Panc1 (cell line): Measurements from ENCODE around the gene PADI3. TPM values are rescaled to one million over a fixed set of nuclear protein-coding genes. Genes with fewer than 3 reads are reported as not detected.

ENCODE experiments used
- ATAC-seq: fragments of 200-7000 bp; cut with Tn5 transposase; 2 replicates; pipeline ENCODE4 v1.9.1; 2020; ENCODE audit warnings: mild to moderate bottlenecking, moderate library complexity
- BruUV-seq: library from RNA; stranded (reverse); fragments of 400-500 nt; replicated peaks from 2 replicates; lab custom pipeline; 2021; lab: Mats Ljungman, UMichigan
- CTCF ChIA-PET: fragments of 300-600 bp; sonication (Branson Sonifier 250); formaldehyde crosslinking; loops from one replicate; lab custom pipeline; 2022; ENCODE audit warnings: antibody characterized with exemption; lab: Charles Lee
- POLR2A ChIA-PET: fragments of 300-600 bp; sonication (Branson Sonifier 250); formaldehyde crosslinking; loops from one replicate; lab custom pipeline; 2022; ENCODE audit warnings: antibody characterized with exemption; lab: Charles Lee
- DNase-seq: peaks from one replicate; pipeline ENCODE4 v3.0.0-alpha.2; 2010; ENCODE audit warnings: low read depth, low spot score
- H3K27ac ChIP-seq: 2 replicates; pipeline ENCODE4 v1.5.1; 2011; ENCODE audit warnings: mild to moderate bottlenecking, low read length, inconsistent platforms
- H3K27me3 ChIP-seq: fragments of 200-500 bp; sonication (Bioruptor generic); 2 replicates; pipeline ENCODE4 v1.6.0; 2014; ENCODE audit warnings: low read length, inconsistent platforms; ENCODE audit not compliant: control insufficient read depth, insufficient read depth
- H3K36me3 ChIP-seq: fragments of 200-500 bp; sonication (Bioruptor generic); 2 replicates; pipeline ENCODE4 v1.5.1; 2014; ENCODE audit warnings: inconsistent platforms, mild to moderate bottlenecking, low read length, moderate library complexity; ENCODE audit not compliant: control insufficient read depth, insufficient read depth
- H3K4me1 ChIP-seq: 2 replicates; pipeline ENCODE4 v1.5.1; 2011; ENCODE audit warnings: inconsistent platforms, mild to moderate bottlenecking, low read length, moderate library complexity; ENCODE audit not compliant: control insufficient read depth, insufficient read depth
- H3K4me3 ChIP-seq, 2 experiments: 2 replicates each; pipeline ENCODE4 v1.5.1; 2011 to 2012; ENCODE audit warnings: low read depth in 2 of 2, low read length in 2 of 2, mild to moderate bottlenecking in 2 of 2, inconsistent platforms in 1 of 2, moderate library complexity in 1 of 2
- H3K9me3 ChIP-seq: fragments of 200-500 bp; sonication (Bioruptor generic); 2 replicates; pipeline ENCODE4 v1.5.1; 2014; ENCODE audit warnings: low read depth, mild to moderate bottlenecking, inconsistent platforms, low read length, moderate library complexity; ENCODE audit not compliant: control insufficient read depth, insufficient read depth
- CTCF ChIP-seq: fragments of 450-650 bp; IDR thresholded peaks from 2 replicates; pipeline ENCODE4 v1.5.1; 2017; ENCODE audit warnings: mild to moderate bottlenecking
- POLR2AphosphoS5 ChIP-seq: IDR thresholded peaks from 2 replicates; pipeline ENCODE4 v1.6.1; 2012; ENCODE audit warnings: mild to moderate bottlenecking, low read depth, low read length, moderate library complexity
- REST ChIP-seq, 2 experiments: IDR thresholded peaks; 2 replicates each; pipeline ENCODE4 v1.6.1; 2011 to 2012; ENCODE audit warnings: low read depth in 2 of 2, control low read depth in 1 of 2, low read length in 1 of 2, mild to moderate bottlenecking in 1 of 2, moderate library complexity in 1 of 2; ENCODE audit not compliant: insufficient read depth in 1 of 2
- SIN3A ChIP-seq: IDR thresholded peaks from 2 replicates; pipeline ENCODE4 v1.6.1; 2012; ENCODE audit warnings: low read depth, mild to moderate bottlenecking, low read length, moderate library complexity, borderline replicate concordance; ENCODE audit not compliant: insufficient read depth
- TCF7L2 ChIP-seq: IDR thresholded peaks from 2 replicates; pipeline ENCODE4 v1.6.1; 2011; ENCODE audit warnings: mild to moderate bottlenecking, low read depth, low read length, inconsistent platforms
- in situ Hi-C: cut with HindIII; loops from 2 replicates; pipeline ENCODE4 v1.10.0; 2016; ENCODE audit warnings: low sequenced_read_pairs, low pct_unique_long_range_greater_than_20kb
- intact Hi-C: fragments of 100-400 bp; cut with micrococcal nuclease; formaldehyde crosslinking; loops from one replicate; pipeline ENCODE4 v1.10.0; 2022; ENCODE audit not compliant: unreplicated experiment
- total RNA-seq: library from RNA; stranded (reverse); gene quantifications from one replicate; pipeline ENCODE4 v1.2.1, GENCODE V29; 2021; ENCODE audit not compliant: unreplicated experiment

PADI3 gene
- total RNA-seq, 1 experiment from 2014 or later: 3.4 TPM

GRCh38 chr1:17216078-17216477 lies 32.8 kb upstream of the PADI3 start:
- POLR2A ChIA-PET: no interaction called here
- no peaks in the 10 kb centered on the region for H3K27me3 ChIP-seq
- H3K27ac ChIP-seq: peak overlapping the region; percentile 93; the same call in 1 of the 2 replicates
- no peak for TF ChIP-seq CTCF
- TF ChIP-seq POLR2AphosphoS5: no peak
- TF ChIP-seq REST (IDR thresholded peaks at IDR 0.05; ENCODE audit: insufficient read depth in 1 of 2, low read depth in 2 of 2, low read length in 1 of 2): no peak
- TF ChIP-seq TCF7L2: no peak
- TF ChIP-seq SIN3A: no peak
- BruUV-seq: no TSS peak
- intact Hi-C loops: no loop called here
- ATAC-seq: no peak
- in situ Hi-C loops: no loop called here
- H3K36me3 ChIP-seq: no peaks in the 10 kb centered on the region
- H3K9me3 ChIP-seq: no peaks in the 10 kb centered on the region
- no peak overlapping the region for H3K4me3 ChIP-seq
- CTCF ChIA-PET: interaction anchor here (0.5 kb wide), 1 partner anchor 89 kb away, joined by 6 read pairs; no protein-coding TSS in a partner anchor
- peaks cover 21% of the 10 kb centered on the region for H3K4me1 ChIP-seq
- no peak for DNase-seq

GRCh38 chr1:17217607-17218006 lies 31.3 kb upstream of the PADI3 start:
- Histone ChIP-seq H3K27ac (peak overlapping the region; percentile 72; the same call in 1 of the 2 replicates), H3K27me3 (no peaks in the 10 kb centered on the region), H3K9me3 (no peaks in the 10 kb centered on the region), H3K36me3 (no peaks in the 10 kb centered on the region), H3K4me3 (no peak overlapping the region), H3K4me1 (peaks cover 8% of the 10 kb centered on the region)
- intact Hi-C loops: no loop called here
- BruUV-seq: no TSS peak
- DNase-seq: no peak
- TF ChIP-seq REST (IDR thresholded peaks at IDR 0.05; ENCODE audit: insufficient read depth in 1 of 2, low read depth in 2 of 2, low read length in 1 of 2) (no peak), SIN3A (no peak), CTCF (no peak), TCF7L2 (no peak), POLR2AphosphoS5 (no peak)
- POLR2A ChIA-PET: no interaction called here
- no peak for ATAC-seq
- CTCF ChIA-PET: no interaction called here
- in situ Hi-C loops: no loop called here
